Peyer's patch (tissue), 4 donors: ENCODE data around the gene HAPSTR1. TPM values are rescaled to one million over a fixed set of nuclear protein-coding genes. Genes with fewer than 3 reads are reported as not detected.

Experiments
- DNase-seq, 3 donors: peaks; one replicate each; pipeline ENCODE4 v3.0.0-alpha.2; 2017 to 2019
- H3K27ac ChIP-seq, 4 donors: fragments of 200-600 bp; sonication (generic); one replicate each; pipeline ENCODE4 v1.5.1; 2016 to 2019
- H3K27me3 ChIP-seq, 2 donors: fragments of 200-600 bp; sonication (generic); one replicate each; pipeline ENCODE4 v1.5.1; 2019
- H3K36me3 ChIP-seq, 3 donors: fragments of 200-600 bp; sonication (generic); one replicate each; pipeline ENCODE4 v1.5.1; 2016 to 2019
- H3K4me1 ChIP-seq, 4 donors: fragments of 200-600 bp; sonication (generic); one replicate each; pipeline ENCODE4 v1.5.1; 2016 to 2019
- H3K4me3 ChIP-seq, 4 donors: fragments of 200-600 bp; sonication (generic); 1 replicate in 3 of 4; 2 replicates in 1 of 4; pipeline ENCODE4 v1.5.1; 2016 to 2019; ENCODE audit warnings: mild to moderate bottlenecking in 1 of 4
- H3K9me3 ChIP-seq, 4 donors: fragments of 200-600 bp; sonication (generic); one replicate each; pipeline ENCODE4 v1.5.1; 2016 to 2019; ENCODE audit warnings: mild to moderate bottlenecking in 1 of 4
- POLR2A ChIP-seq, 2 donors: fragments of 450-650 bp; IDR thresholded peaks; one replicate each; pipeline ENCODE4 v1.5.1; 2017; ENCODE audit warnings: antibody characterized with exemption in 2 of 2, mild to moderate bottlenecking in 2 of 2, moderate library complexity in 2 of 2
- total RNA-seq, 4 donors: library from RNA; depleted of rRNA; stranded (reverse); fragments of >200 nt; gene quantifications; one replicate each; pipeline ENCODE4 v1.1.0, GENCODE V29; 2016
- TF ChIP-seq, protein P1 (sequence below), 6 experiments: fragments of 450-650 bp in 4 of 6; fragments of 200-600 bp in 2 of 6; sonication (generic) in 1 of 6; IDR thresholded peaks; one replicate each; pipeline ENCODE4 v1.5.1; 2017 to 2019; ENCODE audit warnings: antibody characterized with exemption in 6 of 6, mild to moderate bottlenecking in 3 of 6, moderate library complexity in 1 of 6

The HAPSTR1 gene
- total RNA-seq, 4 donors from 2014 or later, result 38.0 to 56.2 (median 53.5) TPM

DNA sequence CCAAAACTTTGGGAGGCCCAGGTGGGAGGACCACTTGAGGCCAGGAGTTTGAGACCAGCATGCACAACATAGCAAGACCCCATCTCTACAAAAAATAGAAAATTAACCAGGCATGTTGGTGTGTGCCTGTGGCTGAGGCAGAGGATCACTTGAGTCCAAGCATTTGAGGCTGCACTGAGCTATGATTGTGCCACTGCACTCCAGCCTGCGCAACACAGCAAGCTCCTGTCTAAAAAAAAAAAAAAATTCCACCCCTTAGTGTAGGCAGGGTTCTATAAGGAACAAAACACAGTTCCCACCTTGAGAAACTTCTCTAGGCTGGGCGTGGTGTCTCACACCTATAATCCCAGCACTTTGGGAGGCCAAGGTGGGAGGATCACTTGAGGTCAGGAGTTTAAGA, 36.3 kb upstream of the HAPSTR1 start:
- H3K27me3 ChIP-seq, result no peaks in the 10 kb centered on the region
- no peak overlapping the region for H3K27ac ChIP-seq
- H3K4me3 ChIP-seq, result no peak overlapping the region
- H3K36me3 ChIP-seq, result no peaks in the 10 kb centered on the region
- TF ChIP-seq, protein P1, sequence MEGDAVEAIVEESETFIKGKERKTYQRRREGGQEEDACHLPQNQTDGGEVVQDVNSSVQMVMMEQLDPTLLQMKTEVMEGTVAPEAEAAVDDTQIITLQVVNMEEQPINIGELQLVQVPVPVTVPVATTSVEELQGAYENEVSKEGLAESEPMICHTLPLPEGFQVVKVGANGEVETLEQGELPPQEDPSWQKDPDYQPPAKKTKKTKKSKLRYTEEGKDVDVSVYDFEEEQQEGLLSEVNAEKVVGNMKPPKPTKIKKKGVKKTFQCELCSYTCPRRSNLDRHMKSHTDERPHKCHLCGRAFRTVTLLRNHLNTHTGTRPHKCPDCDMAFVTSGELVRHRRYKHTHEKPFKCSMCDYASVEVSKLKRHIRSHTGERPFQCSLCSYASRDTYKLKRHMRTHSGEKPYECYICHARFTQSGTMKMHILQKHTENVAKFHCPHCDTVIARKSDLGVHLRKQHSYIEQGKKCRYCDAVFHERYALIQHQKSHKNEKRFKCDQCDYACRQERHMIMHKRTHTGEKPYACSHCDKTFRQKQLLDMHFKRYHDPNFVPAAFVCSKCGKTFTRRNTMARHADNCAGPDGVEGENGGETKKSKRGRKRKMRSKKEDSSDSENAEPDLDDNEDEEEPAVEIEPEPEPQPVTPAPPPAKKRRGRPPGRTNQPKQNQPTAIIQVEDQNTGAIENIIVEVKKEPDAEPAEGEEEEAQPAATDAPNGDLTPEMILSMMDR (IDR thresholded peaks at IDR 0.05), result no peak
- no peak for TF ChIP-seq POLR2A (IDR thresholded peaks at IDR 0.05)
- H3K9me3 ChIP-seq, result no peaks in the 10 kb centered on the region
- no peaks in the 10 kb centered on the region for H3K4me1 ChIP-seq
- no peak for DNase-seq

DNA sequence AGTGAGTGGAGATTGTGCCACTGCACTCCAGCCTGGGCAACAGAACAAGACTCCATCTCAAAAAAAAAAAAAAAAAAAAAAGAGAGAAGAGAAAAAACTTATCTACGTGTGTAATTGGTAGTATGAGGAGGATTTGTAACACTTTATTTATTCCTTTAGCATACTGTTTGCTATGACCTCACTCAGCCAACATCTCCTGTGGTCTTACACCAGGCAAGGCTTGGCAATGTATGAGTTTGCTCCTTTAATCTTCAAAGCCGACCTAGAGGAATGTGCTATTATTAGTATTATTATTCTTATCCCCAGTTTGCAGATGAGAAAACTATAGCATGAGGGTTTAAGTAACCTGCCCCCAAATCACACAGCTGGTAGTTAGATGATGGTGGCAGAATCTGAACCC, 35.8 kb upstream of the HAPSTR1 start:
- H3K27ac ChIP-seq, result no peak overlapping the region
- H3K27me3 ChIP-seq, result no peaks in the 10 kb centered on the region
- no peak for DNase-seq
- TF ChIP-seq, protein P1 (IDR thresholded peaks at IDR 0.05), result no peak
- TF ChIP-seq POLR2A (IDR thresholded peaks at IDR 0.05), result no peak
- H3K4me3 ChIP-seq, result no peak overlapping the region
- H3K4me1 ChIP-seq, result no peaks in the 10 kb centered on the region
- no peaks in the 10 kb centered on the region for H3K9me3 ChIP-seq
- no peaks in the 10 kb centered on the region for H3K36me3 ChIP-seq

DNA sequence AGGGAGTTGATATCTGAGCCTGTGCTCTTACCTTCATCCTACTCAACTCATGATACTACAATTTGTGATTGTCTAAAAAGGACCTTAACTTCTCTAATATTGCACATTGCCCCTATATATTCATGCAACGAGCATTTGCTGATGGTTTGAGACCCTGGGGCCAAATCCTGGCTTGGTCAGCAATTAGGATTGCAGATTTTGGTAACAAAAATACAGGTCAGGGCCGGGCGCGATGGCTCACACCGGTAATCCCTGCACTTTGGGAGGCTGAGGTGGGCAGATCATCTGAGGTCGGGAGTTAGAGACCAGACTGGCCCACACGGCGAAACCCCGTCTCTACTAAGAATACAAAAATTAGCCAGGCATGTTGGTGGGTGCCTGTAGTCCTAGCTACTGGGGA, 35.4 kb upstream of the HAPSTR1 start:
- H3K4me1 ChIP-seq, result no peaks in the 10 kb centered on the region
- H3K27ac ChIP-seq, result no peak overlapping the region
- DNase-seq, result no peak
- TF ChIP-seq, protein P1 (IDR thresholded peaks at IDR 0.05), result no peak
- no peak for TF ChIP-seq POLR2A (IDR thresholded peaks at IDR 0.05)
- H3K27me3 ChIP-seq, result no peaks in the 10 kb centered on the region
- no peaks in the 10 kb centered on the region for H3K36me3 ChIP-seq
- no peak overlapping the region for H3K4me3 ChIP-seq
- H3K9me3 ChIP-seq, result no peaks in the 10 kb centered on the region

DNA sequence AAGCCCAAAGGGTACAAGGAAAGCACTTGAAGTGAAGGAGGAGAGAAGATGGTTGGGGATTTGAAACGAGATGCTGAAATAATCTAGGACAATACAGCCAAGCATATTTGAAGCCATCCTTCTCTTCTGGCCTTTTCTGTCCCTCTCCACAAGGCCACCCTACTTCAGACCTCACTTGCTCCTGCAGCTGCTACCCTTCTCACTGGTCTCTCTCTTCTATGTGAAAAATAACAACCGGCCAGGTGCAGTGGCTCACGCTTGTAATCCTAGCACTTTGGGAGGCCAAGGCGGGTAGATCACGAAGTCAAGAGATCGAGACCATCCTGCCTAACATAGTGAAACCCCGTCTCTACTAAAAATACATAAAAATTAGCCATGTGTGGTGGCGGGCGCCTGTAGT, 33.2 kb upstream of the HAPSTR1 start:
- no peak overlapping the region for H3K4me3 ChIP-seq
- no peak overlapping the region for H3K27ac ChIP-seq
- TF ChIP-seq, protein P1 (IDR thresholded peaks at IDR 0.05), result no peak
- TF ChIP-seq POLR2A (IDR thresholded peaks at IDR 0.05), result no peak
- no peaks in the 10 kb centered on the region for H3K27me3 ChIP-seq
- DNase-seq, result no peak
- no peaks in the 10 kb centered on the region for H3K9me3 ChIP-seq
- no peaks in the 10 kb centered on the region for H3K36me3 ChIP-seq
- no peaks in the 10 kb centered on the region for H3K4me1 ChIP-seq

DNA sequence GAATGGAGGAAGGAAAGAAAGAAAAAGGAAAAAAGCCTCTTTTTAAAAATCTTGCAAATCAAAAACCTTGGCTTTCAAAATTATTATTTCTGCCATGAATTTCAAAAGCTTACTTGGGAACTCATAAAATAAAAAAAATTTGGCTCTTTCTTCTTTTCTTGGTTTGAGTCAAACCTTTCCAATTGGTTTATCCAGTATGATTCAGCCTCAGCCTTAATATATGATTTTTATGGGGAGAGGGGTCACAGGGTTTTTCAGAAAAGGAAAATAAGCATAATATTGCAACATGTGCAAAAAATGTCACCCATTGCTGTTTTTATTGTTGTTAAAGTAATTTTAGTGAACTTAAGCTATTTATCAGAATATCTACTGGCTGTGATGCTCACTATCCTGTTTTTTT, 31.2 kb upstream of the HAPSTR1 start:
- H3K4me3 ChIP-seq, result no peak overlapping the region

More for the DNA sequence above, 31.2 kb upstream of the HAPSTR1 start:
- no peaks in the 10 kb centered on the region for H3K4me1 ChIP-seq
- DNase-seq, result no peak
- no peaks in the 10 kb centered on the region for H3K27me3 ChIP-seq
- H3K36me3 ChIP-seq, result no peaks in the 10 kb centered on the region
- TF ChIP-seq, protein P1 (IDR thresholded peaks at IDR 0.05), result no peak
- no peak for TF ChIP-seq POLR2A (IDR thresholded peaks at IDR 0.05)
- H3K9me3 ChIP-seq, result no peaks in the 10 kb centered on the region
- H3K27ac ChIP-seq, result no peak overlapping the region
